K562 (cell line): ENCODE results near the gene CCDC78. TPM values are rescaled to one million over a fixed set of nuclear protein-coding genes. Genes with fewer than 3 reads are reported as not detected.

Experiments used
- CBX3 ChIP-seq, 2 experiments: IDR thresholded peaks; 1 replicate in 1 of 2; 2 replicates in 1 of 2; pipeline ENCODE4 v1.6.1; 2012; ENCODE audit warnings: inconsistent platforms in 2 of 2, low read length in 2 of 2, borderline replicate concordance in 1 of 2, control low read depth in 1 of 2
- CREB3L1 ChIP-seq: fragments of 450-650 bp; IDR thresholded peaks from 2 replicates; pipeline ENCODE4 v1.6.1; 2014; ENCODE audit warnings: low read depth, mild to moderate bottlenecking, moderate library complexity, borderline replicate concordance
- CREM ChIP-seq: IDR thresholded peaks from 2 replicates; pipeline ENCODE4 v1.6.1; 2014; ENCODE audit warnings: antibody characterized with exemption, low read depth
- HES1 ChIP-seq: fragments of 450-650 bp; IDR thresholded peaks from 2 replicates; pipeline ENCODE4 v1.6.1; 2016; ENCODE audit warnings: low read depth, mild to moderate bottlenecking, moderate library complexity
- HMGXB4 ChIP-seq: sonication (generic); formaldehyde crosslinking; IDR thresholded peaks from 2 replicates; pipeline ENCODE4 v1.8.1; 2023; ENCODE audit warnings: mild to moderate bottlenecking, missing genetic modification reagents
- MAFF ChIP-seq: IDR thresholded peaks from 2 replicates; pipeline ENCODE4 v1.6.1; 2012; ENCODE audit warnings: low read length, improper control_type of control experiment
- NFYB ChIP-seq: IDR thresholded peaks from 2 replicates; pipeline ENCODE4 v1.6.1; 2011; ENCODE audit warnings: mild to moderate bottlenecking, moderate library complexity; ENCODE audit not compliant: insufficient read length; ENCODE audit errors: extremely low read depth
- NR4A1 ChIP-seq, 2 experiments: fragments of 250-450 bp in 1 of 2; fragments of 450-650 bp in 1 of 2; sonication (Bioruptor Pico) in 1 of 2; IDR thresholded peaks; 2 replicates each; pipeline versions ENCODE4 v1.4.0 to v1.6.1; 2016 to 2020; ENCODE audit warnings: mild to moderate bottlenecking in 2 of 2, missing compliant biosample characterization in 1 of 2, missing genetic modification characterization in 1 of 2, moderate library complexity in 1 of 2
- PHB2 ChIP-seq: fragments of 450-650 bp; IDR thresholded peaks from 2 replicates; pipeline ENCODE4 v1.6.1; 2017; ENCODE audit warnings: low read depth
- RNF219 ChIP-seq: fragments of 250-450 bp; sonication (Bioruptor Pico); IDR thresholded peaks from 2 replicates; pipeline ENCODE4 v1.5.0; 2022; ENCODE audit warnings: mild to moderate bottlenecking
- SETDB1 ChIP-seq: IDR thresholded peaks from one replicate; pipeline ENCODE4 v1.6.1; 2012; ENCODE audit warnings: low read length, control low read depth, inconsistent platforms
- SMC3 ChIP-seq: conservative IDR thresholded peaks from 2 replicates; pipeline ENCODE4 v1.6.1; 2011; ENCODE audit warnings: low read depth, low read length, improper control_type of control experiment; ENCODE audit not compliant: insufficient read depth
- SREBF2 ChIP-seq: sonication (generic); formaldehyde crosslinking; IDR thresholded peaks from 2 replicates; pipeline ENCODE4 v1.4.0; 2020; ENCODE audit warnings: mild to moderate bottlenecking, missing genetic modification reagents
- UBTF ChIP-seq, 2 experiments: IDR thresholded peaks; 2 replicates each; pipeline ENCODE4 v1.6.1; 2012; ENCODE audit warnings: improper control_type of control experiment in 2 of 2, low read depth in 2 of 2, low read length in 2 of 2, borderline replicate concordance in 1 of 2
- ZFP1 ChIP-seq: fragments of 450-650 bp; formaldehyde crosslinking; IDR thresholded peaks from 2 replicates; pipeline ENCODE4 v1.4.0; 2020; ENCODE audit warnings: mild to moderate bottlenecking, mixed read lengths
- ZNF174 ChIP-seq: fragments of 250-450 bp; sonication (Bioruptor Pico); IDR thresholded peaks from 2 replicates; pipeline ENCODE4 v1.4.0; 2020; ENCODE audit warnings: mild to moderate bottlenecking
- polyA plus RNA-seq, 8 experiments: library from polyadenylated mRNA; depleted of rRNA in 4 of 8; stranded (reverse) in 5 of 8; unstranded in 3 of 8; fragments of >200 nt; fragmentation: Nextera tagmentation in 2 of 8; fragmentation: Illumina TruSeq in 1 of 8; extraction: Ambion mirVana in 2 of 8; extraction: Trizol in 1 of 8; gene quantifications; 2 replicates each; pipeline versions ENCODE4 v1.2.1 to v1.2.3, GENCODE V29; 2011 to 2014; ENCODE audit warnings: inconsistent platforms in 1 of 8, missing spikeins in 1 of 8
- total RNA-seq, 7 experiments: library from RNA; depleted of rRNA in 6 of 7; stranded (reverse); fragments of >200 nt in 6 of 7; fragmentation: Illumina TruSeq in 2 of 7; extraction: Trizol in 2 of 7; gene quantifications; 2 replicates each; pipeline versions ENCODE4 v1.2.1 to v1.2.3, GENCODE V29; 2011 to 2021; ENCODE audit warnings: low replicate concordance in 1 of 7

CCDC78 gene
- total and polyA plus RNA-seq, 9 of the 15 experiments (the other 6 are each of a cell fraction or from before 2014, with no cell fraction given) = 0.24 to 17.7 (median 2.9) TPM

GRCh38 chr16:728131-728889, 2.1 kb upstream of the CCDC78 start (continued):
- TF ChIP-seq CREM = no peak; the same call in 1 of the 2 replicates
- TF ChIP-seq HES1 = no peak
- TF ChIP-seq ZFP1 (CRISPR knock-in tag) = no peak
- TF ChIP-seq HMGXB4 (CRISPR knock-in tag) = no peak
- TF ChIP-seq UBTF (IDR thresholded peaks at IDR 0.05; ENCODE audit: borderline replicate concordance in 1 of 2, low read depth in 2 of 2, low read length in 2 of 2) = no peak
- TF ChIP-seq CBX3 (IDR thresholded peaks at IDR 0.05; ENCODE audit: borderline replicate concordance in 1 of 2, low read length in 2 of 2) = no peak
- TF ChIP-seq SREBF2 (CRISPR knock-in tag) = no peak
- no peak for TF ChIP-seq NR4A1 (CRISPR knock-in tag; IDR thresholded peaks at IDR 0.05)
- no peak for TF ChIP-seq NR4A1 (tag; IDR thresholded peaks at IDR 0.05)
- no peak for TF ChIP-seq SMC3
- no peak for TF ChIP-seq RNF219 (CRISPR knock-in tag)
- TF ChIP-seq MAFF = no peak
- TF ChIP-seq NFYB = no peak
- TF ChIP-seq ZNF174 (CRISPR knock-in tag) = no peak
- TF ChIP-seq PHB2 = no peak
- no peak for TF ChIP-seq SETDB1
- no peak for TF ChIP-seq CREB3L1
